ENCODE results near the gene TRNP1.
A peak's percentile ranks its signal among the peaks of the same experiment; 100 is the strongest.
"Not testable (repeated sequence)": the region's sequence is repeated elsewhere in the genome, so short reads cannot be mapped to it uniquely, and the experiment has no call there.

The TRNP1 gene

GRCh38 chr1:26993237-26994019 is at the start of gene TRNP1:
Gene TRNP1 (plus strand): TSS chr1:26993692. CDS start chr1:26993787, 95 bp downstream.
- no peak for TF ChIP-seq CTCF (IDR thresholded peaks at IDR 0.05; ENCODE audit: low read length, missing control alignments)
- peak within 1 kb of the TSS; percentile 71 for H3K4me3 ChIP-seq (replicated peaks; ENCODE audit: low read depth, low read length)
- DNase-seq (ENCODE audit: low read depth) = peak; percentile 78

GRCh38 chr1:26945138-26945537 is 48.4 kb upstream of the TRNP1 start:
- H3K4me3 ChIP-seq (replicated peaks; ENCODE audit: low read depth, low read length) = no peak overlapping the region
- DNase-seq (ENCODE audit: low read depth) = no peak
- TF ChIP-seq CTCF (IDR thresholded peaks at IDR 0.05; ENCODE audit: low read length, missing control alignments) = no peak

- no peak for TF ChIP-seq CTCF (IDR thresholded peaks at IDR 0.05; ENCODE audit: low read length, missing control alignments)
- H3K4me3 ChIP-seq (replicated peaks; ENCODE audit: low read depth, low read length) = no peak overlapping the region
- DNase-seq (ENCODE audit: low read depth) = no peak
Measured at GRCh38 chr1:26945728-26946127, 47.8 kb upstream of the TRNP1 start.

GRCh38 chr1:26946270-26946669 is 47.2 kb upstream of the TRNP1 start:
- H3K4me3 ChIP-seq (replicated peaks; ENCODE audit: low read depth, low read length) = no peak overlapping the region
- no peak for DNase-seq (ENCODE audit: low read depth)
- TF ChIP-seq CTCF (IDR thresholded peaks at IDR 0.05; ENCODE audit: low read length, missing control alignments) = no peak

- H3K4me3 ChIP-seq (replicated peaks; ENCODE audit: low read depth, low read length); DNase-seq (ENCODE audit: low read depth): not testable (repeated sequence)
Measured at GRCh38 chr1:26948725-26949057, 44.8 kb upstream of the TRNP1 start.

GRCh38 chr1:26949266-26949925 is 44.1 kb upstream of the TRNP1 start:
- TF ChIP-seq CTCF (IDR thresholded peaks at IDR 0.05; ENCODE audit: low read length, missing control alignments) = no peak
- peak; percentile 23 for DNase-seq (ENCODE audit: low read depth)

GRCh38 chr1:26949926-26950319 is 43.6 kb upstream of the TRNP1 start:
- no peak for DNase-seq (ENCODE audit: low read depth)
- no peak for TF ChIP-seq CTCF (IDR thresholded peaks at IDR 0.05; ENCODE audit: low read length, missing control alignments)

More at GRCh38 chr1:26949266-26949925, 44.1 kb upstream of the TRNP1 start:
- no peak overlapping the region for H3K4me3 ChIP-seq (replicated peaks; ENCODE audit: low read depth, low read length)

More at GRCh38 chr1:26949926-26950319, 43.6 kb upstream of the TRNP1 start:
- H3K4me3 ChIP-seq (replicated peaks; ENCODE audit: low read depth, low read length) = no peak overlapping the region
